Ovary (tissue), 3 donors: ENCODE data around the gene IFT80.

ENCODE experiments used
- CTCF ChIP-seq, 3 donors: fragments of 450-650 bp in 2 of 3; fragments of 200-600 bp in 1 of 3; IDR thresholded peaks; one replicate each; pipeline versions ENCODE4 v1.5.1 to v1.8.0; 2016 to 2022; ENCODE audit warnings: antibody characterized with exemption in 3 of 3, mild to moderate bottlenecking in 1 of 3
- EP300 ChIP-seq: sonication (generic); formaldehyde crosslinking; IDR thresholded peaks from one replicate; pipeline ENCODE4 v1.6.1; 2017; ENCODE audit warnings: antibody characterized with exemption
- POLR2A ChIP-seq: fragments of 450-650 bp; IDR thresholded peaks from one replicate; pipeline ENCODE4 v1.6.1; 2017; ENCODE audit warnings: antibody characterized with exemption, mild to moderate bottlenecking, moderate library complexity
- donor health status: DM: no; HTN: no; CAD: no.

DNA sequence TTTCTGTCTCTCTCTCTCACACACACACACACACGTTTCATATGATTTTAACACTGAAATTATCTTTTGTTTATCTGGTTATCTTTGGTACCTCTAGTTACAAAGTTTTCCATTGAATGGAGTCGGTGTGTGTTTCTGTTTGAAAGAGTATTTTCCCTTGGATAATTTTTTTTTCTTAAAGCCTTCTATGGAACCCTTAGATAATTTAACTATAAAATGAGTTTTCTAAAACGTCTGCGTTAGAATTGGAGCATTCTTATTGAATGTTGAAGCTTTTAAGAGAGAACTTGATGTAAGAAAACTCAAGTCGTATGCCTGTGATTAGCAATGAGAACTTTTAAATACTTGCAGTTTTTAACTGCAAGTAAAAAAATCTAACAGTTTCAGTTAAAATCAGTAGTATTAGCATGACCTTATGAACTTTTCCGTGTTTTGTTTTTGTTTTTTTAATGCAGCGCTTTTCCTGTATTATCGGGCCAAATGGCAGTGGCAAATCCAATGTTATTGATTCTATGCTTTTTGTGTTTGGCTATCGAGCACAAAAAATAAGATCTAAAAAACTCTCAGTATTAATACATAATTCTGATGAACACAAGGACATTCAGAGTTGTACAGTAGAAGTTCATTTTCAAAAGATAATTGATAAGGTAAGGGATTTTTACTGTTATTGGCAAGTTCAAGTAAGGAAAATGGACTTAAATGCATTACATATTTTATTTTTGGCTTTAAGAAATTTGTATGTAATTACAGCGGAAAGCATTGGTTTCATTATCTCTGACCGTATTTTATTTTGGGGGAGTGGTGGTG is 3.4 kb upstream of the IFT80 start:
- TF ChIP-seq POLR2A (no peak), CTCF (IDR thresholded peaks at IDR 0.05) (no peak), EP300 (no peak)
